ENCODE data around the gene GOSR2.
"Not testable (repeated sequence)": the region's sequence is repeated elsewhere in the genome, so short reads cannot be mapped to it uniquely, and the experiment has no call there.

GOSR2 gene

GRCh38 chr17:46968224-46968834 is 45.4 kb downstream of the GOSR2 start:
- no peak for DNase-seq

GRCh38 chr17:46968896-46969295 is 45.9 kb downstream of the GOSR2 start:
- DNase-seq: peak; percentile 57

GRCh38 chr17:46971647-46972300 is 48.8 kb downstream of the GOSR2 start:
- DNase-seq: no peak

DNA sequence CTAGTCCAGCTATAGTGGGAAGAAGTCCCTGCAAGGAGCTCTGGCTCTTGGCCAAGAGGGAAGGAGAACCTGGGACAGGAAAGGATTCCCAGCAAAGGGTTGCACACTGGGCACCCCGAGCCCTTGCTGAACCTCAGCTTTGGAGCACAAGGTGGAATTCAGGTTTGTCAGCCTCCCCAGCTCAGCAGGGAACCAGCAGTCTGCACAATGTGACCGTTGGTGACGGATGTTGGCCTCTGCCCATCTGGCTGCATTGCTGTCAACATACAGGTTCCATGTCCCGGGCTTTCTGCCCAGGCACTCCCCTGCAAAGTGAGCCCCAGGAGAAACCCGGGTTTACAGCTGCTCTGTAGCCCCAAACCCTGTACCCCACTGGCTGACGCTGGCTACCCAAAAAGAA is 49.4 kb downstream of the GOSR2 start:
- DNase-seq: no peak

DNA sequence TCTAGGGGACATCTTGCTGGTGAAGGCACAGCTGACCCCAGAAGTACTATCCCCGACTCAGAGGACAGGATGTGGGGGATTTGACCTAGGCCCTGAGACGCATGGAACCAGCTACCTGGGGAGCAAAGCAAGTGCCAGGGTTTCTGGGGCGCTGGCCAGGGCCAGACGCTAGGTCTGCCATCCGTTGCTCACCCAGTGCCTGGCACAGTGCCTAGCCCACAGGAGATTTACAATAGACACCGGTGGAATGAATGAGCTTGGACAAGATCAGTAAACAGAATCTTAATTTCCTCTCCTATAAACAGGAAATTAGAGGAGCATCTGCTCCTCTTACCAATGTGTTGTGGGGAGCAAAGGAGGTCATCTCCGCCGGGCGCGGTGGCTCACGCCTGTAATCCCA is 51.1 kb downstream of the GOSR2 start:
- DNase-seq: no peak

GRCh38 chr17:46975287-46975686 is 52.3 kb downstream of the GOSR2 start:
- DNase-seq: no peak

DNA sequence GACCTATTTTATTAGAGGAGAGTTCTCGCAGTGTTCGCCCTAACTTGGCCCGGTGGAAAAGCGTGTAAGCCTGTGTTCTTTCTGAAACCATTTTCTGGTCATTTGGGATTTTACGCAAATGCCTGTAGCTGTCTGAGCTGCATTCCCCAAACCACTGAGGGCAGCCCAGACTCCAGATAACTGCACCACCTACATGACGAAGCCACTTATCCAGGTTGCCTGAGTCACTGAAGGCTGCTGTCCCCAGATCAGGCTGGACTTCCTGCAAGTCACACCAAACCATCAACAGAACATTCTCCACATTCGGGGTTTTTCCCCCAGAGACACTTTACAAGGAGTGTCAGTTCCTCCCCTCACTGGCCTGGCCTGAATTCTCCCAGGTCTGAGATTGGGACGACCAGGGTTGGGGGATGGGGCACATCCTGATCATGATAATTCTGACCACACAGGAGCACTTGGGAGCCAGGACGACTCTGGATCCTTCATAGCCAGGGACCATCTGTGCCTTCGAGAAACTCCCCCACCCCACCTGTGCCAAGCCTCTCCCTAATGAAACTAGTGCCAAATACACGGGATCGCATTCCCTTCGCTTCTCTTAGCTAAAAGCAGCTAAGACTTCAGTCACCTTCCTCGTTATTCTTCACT is 53.8 kb downstream of the GOSR2 start:
- DNase-seq: peak; percentile 96

- DNase-seq: peak; percentile 97
Observed at GRCh38 chr17:46977348-46977747, 54.4 kb downstream of the GOSR2 start.

DNA sequence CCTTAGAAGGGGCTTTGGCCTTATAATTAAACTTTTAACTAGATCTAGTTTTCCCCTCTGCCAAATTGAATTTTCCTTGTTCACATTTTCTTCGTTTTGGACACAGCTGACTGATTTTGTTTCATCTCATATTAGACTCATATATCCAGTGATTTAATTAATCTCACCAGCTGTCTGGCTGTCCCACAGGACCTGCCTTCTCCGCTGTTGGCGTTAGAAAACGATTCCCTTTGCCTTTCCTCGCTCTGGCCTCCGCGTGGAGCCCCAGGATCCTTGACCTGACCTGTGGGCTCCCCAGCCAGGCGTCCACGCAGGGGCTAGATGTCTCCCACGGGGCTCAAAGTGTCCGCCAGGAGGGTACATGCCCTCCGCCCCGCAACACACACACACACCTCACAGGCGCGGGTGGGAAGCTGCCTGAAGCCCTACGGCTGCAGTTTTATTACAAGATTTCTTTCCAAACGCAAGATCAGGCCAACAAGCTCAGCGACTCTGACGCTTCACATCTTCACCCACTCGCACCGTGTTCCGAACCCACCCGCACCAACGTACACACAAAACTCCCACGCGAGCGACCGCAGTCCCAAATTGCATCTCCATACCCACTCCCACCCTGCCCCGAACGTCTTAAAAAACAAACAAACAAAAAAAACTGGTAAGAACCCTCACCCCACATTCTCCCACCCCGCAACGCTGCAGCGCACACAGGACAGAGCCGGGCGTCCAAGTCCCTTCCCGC is 55.0 kb downstream of the GOSR2 start:
- no peak for DNase-seq

- DNase-seq: peak; percentile 76
Observed at GRCh38 chr17:46978489-46979146, 55.7 kb downstream of the GOSR2 start.

- peak; percentile 85 for DNase-seq
Observed at GRCh38 chr17:46979147-46979863, 56.3 kb downstream of the GOSR2 start, which contains the start of gene RPRML. TSS of gene RPRML (minus strand) at chr17:46979253. CDS start at chr17:46979007, 246 bp downstream.

- DNase-seq: no peak
Observed at GRCh38 chr17:46982577-46982976, 59.6 kb downstream of the GOSR2 start.

- DNase-seq: peak; percentile 75
Observed at GRCh38 chr17:46983782-46984181, 60.8 kb downstream of the GOSR2 start.

DNA sequence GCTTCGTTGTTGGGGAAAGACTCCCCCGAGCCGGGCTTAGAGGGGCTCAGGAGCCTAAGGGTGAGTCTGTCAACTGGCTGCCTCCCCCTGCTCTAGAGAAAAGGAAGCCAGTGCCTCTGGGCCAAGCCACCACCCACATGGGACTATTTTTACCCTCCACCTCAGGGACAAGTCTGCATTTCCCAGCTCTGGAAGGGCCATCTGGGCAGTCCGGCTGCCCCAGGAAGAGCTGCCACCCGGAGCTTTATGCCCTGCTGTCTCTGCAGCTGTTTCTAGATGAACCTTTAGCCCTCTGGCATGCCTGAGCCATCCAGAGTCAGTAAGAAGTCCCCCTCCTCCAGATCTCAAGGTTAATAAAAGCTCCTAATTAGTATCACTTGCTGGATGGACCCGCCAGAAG is 61.4 kb downstream of the GOSR2 start:
- no peak for DNase-seq

GRCh38 chr17:46984892-46985291 is 61.9 kb downstream of the GOSR2 start:
- no peak for DNase-seq

DNA sequence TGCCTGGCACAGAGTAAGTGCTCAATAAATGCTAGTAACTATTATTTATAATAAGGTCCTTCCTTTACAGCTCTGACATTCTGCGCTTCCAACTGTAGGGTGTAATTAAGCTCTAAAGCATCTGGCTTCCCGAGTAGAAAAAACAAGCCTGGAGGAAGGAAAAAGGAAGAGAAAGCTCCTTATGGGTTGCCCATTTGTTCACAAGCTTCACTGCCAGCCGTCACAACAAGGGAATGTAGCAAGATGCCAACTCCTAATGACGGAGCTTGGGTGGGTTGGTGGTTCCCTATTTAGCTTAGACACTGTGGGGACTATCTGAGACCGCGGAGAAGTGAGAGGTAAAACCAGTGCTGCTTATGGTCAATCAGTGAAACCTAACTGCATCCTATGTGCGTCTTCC is 63.4 kb downstream of the GOSR2 start:
- DNase-seq: no peak

GRCh38 chr17:46987927-46988326 is 65.0 kb downstream of the GOSR2 start:
- DNase-seq: not testable (repeated sequence)

GRCh38 chr17:46989637-46990431 is 66.9 kb downstream of the GOSR2 start:
- no peak for DNase-seq

DNA sequence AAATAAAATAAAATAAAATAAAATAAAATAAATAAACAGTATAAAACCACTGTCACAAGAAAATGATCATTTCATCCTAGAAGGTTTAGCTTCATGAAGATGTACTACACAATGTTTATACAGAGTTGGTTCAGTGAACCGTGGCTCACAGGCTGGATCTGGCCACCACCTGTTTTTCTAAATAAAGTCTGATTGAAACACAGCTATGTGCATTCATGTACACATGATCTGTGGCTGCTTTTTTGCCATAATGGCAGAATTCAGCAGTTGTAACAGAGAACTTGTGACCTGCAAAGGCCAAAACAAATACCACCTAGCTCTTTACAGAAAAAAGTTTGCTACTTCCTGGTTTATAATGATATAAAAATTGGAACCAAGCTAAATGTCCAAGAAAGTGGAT is 68.7 kb downstream of the GOSR2 start:
- no peak for DNase-seq
